Osteoblast (primary cell): ENCODE measurements around the gene MUC5AC. TPM values are rescaled to one million over a fixed set of nuclear protein-coding genes. Genes with fewer than 3 reads are reported as not detected.
A peak's percentile ranks its signal among the peaks of the same experiment; 100 is the strongest.

Experiments used
- DNase-seq: peaks from one replicate; pipeline ENCODE4 v3.0.0; 2011; ENCODE audit warnings: low spot score, mixed read lengths; ENCODE audit not compliant: insufficient read length; ENCODE audit errors: missing footprints
- H2AFZ ChIP-seq: 2 replicates; pipeline ENCODE4 v1.6.0; 2011; ENCODE audit warnings: mild to moderate bottlenecking, low read length
- H3K27ac ChIP-seq: 2 replicates; pipeline ENCODE4 v1.5.1; 2011; ENCODE audit warnings: mild to moderate bottlenecking, low read depth, low read length, moderate library complexity
- H3K27me3 ChIP-seq: 2 replicates; pipeline ENCODE4 v1.6.0; 2012; ENCODE audit warnings: mild to moderate bottlenecking, control low read depth, inconsistent platforms, low read length, moderate library complexity; ENCODE audit not compliant: insufficient read depth
- H3K36me3 ChIP-seq: 2 replicates; pipeline ENCODE4 v1.5.1; 2011; ENCODE audit warnings: mild to moderate bottlenecking, low read length, control low read depth, moderate library complexity; ENCODE audit not compliant: insufficient read depth
- H3K4me1 ChIP-seq: 2 replicates; pipeline ENCODE4 v1.5.1; 2011; ENCODE audit warnings: mild to moderate bottlenecking, low read length, control low read depth, moderate library complexity; ENCODE audit not compliant: insufficient read depth
- H3K4me2 ChIP-seq: 2 replicates; pipeline ENCODE4 v1.6.0; 2011; ENCODE audit warnings: mild to moderate bottlenecking, low read length; ENCODE audit not compliant: insufficient read depth
- H3K4me3 ChIP-seq: fragments of 200-600 bp; sonication (generic); 3 replicates; pipeline ENCODE4 v1.5.1; 2012; ENCODE audit warnings: mild to moderate bottlenecking, low read length, inconsistent platforms; ENCODE audit not compliant: insufficient read depth
- H3K79me2 ChIP-seq: 2 replicates; pipeline ENCODE4 v1.6.0; 2012; ENCODE audit warnings: mild to moderate bottlenecking, low read length, control low read depth, inconsistent platforms; ENCODE audit not compliant: insufficient read depth
- H3K9me3 ChIP-seq: 2 replicates; pipeline ENCODE4 v1.5.1; 2011; ENCODE audit warnings: low read depth, low read length, control low read depth
- H4K20me1 ChIP-seq: 2 replicates; pipeline ENCODE4 v1.6.0; 2012; ENCODE audit warnings: mild to moderate bottlenecking, low read length, control low read depth; ENCODE audit not compliant: insufficient read depth
- CTCF ChIP-seq: IDR thresholded peaks from 2 replicates; pipeline ENCODE4 v1.5.1; 2011; ENCODE audit warnings: mild to moderate bottlenecking, low read depth, low read length, moderate library complexity; ENCODE audit errors: extremely low read depth
- total RNA-seq: library from RNA; depleted of rRNA; stranded (reverse); fragments of >200 nt; gene quantifications from 2 replicates; pipeline ENCODE4 v1.2.3, GENCODE V29; 2012

MUC5AC gene
- total RNA-seq, 1 donor = not detected

GRCh38 chr11:1203505-1204271 is 45.9 kb downstream of the MUC5AC start:
- Histone ChIP-seq H3K27me3 (no peaks in the 10 kb centered on the region), H3K4me3 (no peak overlapping the region), H3K27ac (no peak overlapping the region), H3K36me3 (no peaks in the 10 kb centered on the region), H3K79me2 (no peaks in the 10 kb centered on the region), H2AFZ (no peak overlapping the region), H3K4me2 (no peak overlapping the region), H3K9me3 (no peaks in the 10 kb centered on the region), H3K4me1 (no peaks in the 10 kb centered on the region), H4K20me1 (no peaks in the 10 kb centered on the region)
- DNase-seq = peak; percentile 77
- TF ChIP-seq CTCF = no peak

DNA sequence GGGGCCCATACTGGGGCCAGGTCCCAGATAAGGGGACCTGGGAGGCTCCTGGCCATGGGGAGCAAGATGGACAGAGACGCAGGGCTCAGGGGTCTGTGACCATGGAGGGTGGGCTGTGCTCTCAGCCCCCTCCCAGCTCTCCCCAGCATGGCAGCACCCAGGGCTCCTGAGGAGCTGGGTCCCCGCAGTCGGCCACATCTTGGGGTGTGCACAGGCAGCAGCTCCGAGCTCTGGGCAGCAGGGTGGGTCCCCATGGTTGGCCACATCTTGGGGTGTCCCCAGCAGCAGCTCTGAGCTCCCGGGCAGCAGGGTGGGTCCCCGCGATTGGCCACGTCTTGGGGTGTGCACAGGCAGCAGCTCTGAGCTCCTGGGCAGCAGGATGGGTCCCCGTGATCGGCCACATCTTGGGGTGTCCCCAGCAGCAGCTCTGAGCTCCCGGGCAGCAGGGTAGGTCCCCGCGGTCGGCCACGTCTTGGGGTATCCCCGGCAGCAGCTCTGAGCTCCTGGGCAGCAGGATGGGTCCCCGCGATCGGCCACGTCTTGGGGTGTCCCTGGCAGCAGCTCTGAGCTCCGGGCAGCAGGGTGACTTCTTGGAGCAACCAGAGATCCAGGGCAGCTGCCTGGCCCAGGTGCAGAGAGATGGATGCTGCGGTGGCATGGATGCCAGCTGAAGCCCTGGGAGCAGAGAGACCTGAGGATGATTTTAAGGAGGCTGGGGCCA is 46.8 kb downstream of the MUC5AC start:
- Histone ChIP-seq H3K36me3 (no peaks in the 10 kb centered on the region), H3K9me3 (no peaks in the 10 kb centered on the region), H3K27ac (no peak overlapping the region), H3K4me1 (no peaks in the 10 kb centered on the region), H2AFZ (no peak overlapping the region), H3K4me2 (no peak overlapping the region), H3K27me3 (no peaks in the 10 kb centered on the region), H4K20me1 (no peaks in the 10 kb centered on the region), H3K4me3 (no peak overlapping the region), H3K79me2 (no peaks in the 10 kb centered on the region)
- peak; percentile 62 for DNase-seq
- no peak for TF ChIP-seq CTCF

- H2AFZ ChIP-seq = no peak overlapping the region
- no peak overlapping the region for H3K4me3 ChIP-seq
- no peaks in the 10 kb centered on the region for H3K4me1 ChIP-seq
- no peaks in the 10 kb centered on the region for H3K36me3 ChIP-seq
- H3K27ac ChIP-seq = no peak overlapping the region
- H4K20me1 ChIP-seq = no peaks in the 10 kb centered on the region
- H3K9me3 ChIP-seq = no peaks in the 10 kb centered on the region
- no peak for TF ChIP-seq CTCF
- H3K79me2 ChIP-seq = no peaks in the 10 kb centered on the region
- H3K4me2 ChIP-seq = no peak overlapping the region
- H3K27me3 ChIP-seq = no peaks in the 10 kb centered on the region
- DNase-seq = peak; percentile 71
Measured at GRCh38 chr11:1205121-1205986, 47.6 kb downstream of the MUC5AC start.
